NB4 (cell line): Measurements from ENCODE around the gene PRSS56.

Source experiments
- DNase-seq: peaks from one replicate; pipeline ENCODE4 v3.0.0; 2010; ENCODE audit warnings: low read depth
- H3K4me3 ChIP-seq: one replicate; pipeline ENCODE4 v1.5.1; 2011; ENCODE audit warnings: mild to moderate bottlenecking, low read depth, low read length, moderate library complexity
- MYC ChIP-seq: IDR thresholded peaks from 2 replicates; pipeline ENCODE4 v1.6.1; 2011; ENCODE audit warnings: low read depth, low read length
- POLR2A ChIP-seq: IDR thresholded peaks from 2 replicates; pipeline ENCODE4 v1.6.1; 2011; ENCODE audit warnings: mild to moderate bottlenecking; ENCODE audit not compliant: insufficient read length; ENCODE audit errors: extremely low read depth
- TF ChIP-seq, protein P1 (sequence below): IDR thresholded peaks from 2 replicates; pipeline ENCODE4 v1.6.1; 2011; ENCODE audit warnings: low read depth, low read length
- TF ChIP-seq, protein P2 (sequence below): IDR thresholded peaks from one replicate; pipeline ENCODE4 v1.5.1; 2012; ENCODE audit warnings: low read depth, low read length

PRSS56 gene

DNA sequence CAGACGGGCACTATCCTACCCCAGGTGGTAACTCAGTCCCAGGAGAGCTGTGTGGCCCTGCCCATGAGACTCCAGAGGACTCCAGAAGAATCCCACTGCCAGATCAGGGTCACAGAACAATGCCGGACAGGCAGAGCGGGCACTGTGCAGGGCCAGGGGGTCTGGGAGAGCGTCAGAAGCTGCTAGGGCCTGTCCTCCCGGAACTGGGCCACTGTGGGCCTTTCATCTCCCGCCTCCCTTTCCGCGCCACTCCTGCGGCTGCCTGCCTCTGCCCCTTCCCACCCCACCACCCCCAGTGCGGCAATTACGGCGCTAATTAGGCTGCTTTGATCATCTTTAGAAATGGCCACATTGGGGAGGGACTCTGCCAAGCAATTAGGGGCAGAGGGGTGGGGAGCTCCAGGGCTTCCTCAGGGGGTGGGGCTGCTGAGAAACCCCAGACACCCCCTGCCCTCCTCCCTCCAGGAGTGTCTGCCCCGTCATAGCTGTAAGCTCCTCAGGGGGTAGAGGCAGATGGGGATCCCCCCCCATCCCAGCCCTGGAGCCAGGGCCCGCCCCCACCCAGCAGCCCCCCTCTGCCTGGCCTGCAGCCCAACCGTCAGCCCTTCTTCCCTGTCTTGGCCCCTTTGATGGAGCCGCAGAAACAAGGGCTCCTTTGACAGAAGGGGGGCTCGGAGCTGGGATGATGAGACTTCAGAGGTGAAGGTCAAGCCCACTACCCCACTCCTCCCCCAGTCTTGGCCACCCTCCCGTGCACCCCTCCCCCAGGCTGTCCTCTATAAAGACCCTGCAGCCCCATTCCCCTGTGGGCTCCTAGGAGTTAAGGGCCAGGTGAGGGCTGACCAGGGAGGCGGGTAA, at the start of gene PRSS56:
TSS of gene PRSS56 (plus strand) at position 808 of the 858 bp plus-strand sequence. CDS start 211 bp downstream, outside the sequence.
- TF ChIP-seq MYC, result no peak
- TF ChIP-seq POLR2A, result no peak
- TF ChIP-seq, protein P1, sequence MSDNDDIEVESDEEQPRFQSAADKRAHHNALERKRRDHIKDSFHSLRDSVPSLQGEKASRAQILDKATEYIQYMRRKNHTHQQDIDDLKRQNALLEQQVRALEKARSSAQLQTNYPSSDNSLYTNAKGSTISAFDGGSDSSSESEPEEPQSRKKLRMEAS, result no peak
- TF ChIP-seq, protein P2, sequence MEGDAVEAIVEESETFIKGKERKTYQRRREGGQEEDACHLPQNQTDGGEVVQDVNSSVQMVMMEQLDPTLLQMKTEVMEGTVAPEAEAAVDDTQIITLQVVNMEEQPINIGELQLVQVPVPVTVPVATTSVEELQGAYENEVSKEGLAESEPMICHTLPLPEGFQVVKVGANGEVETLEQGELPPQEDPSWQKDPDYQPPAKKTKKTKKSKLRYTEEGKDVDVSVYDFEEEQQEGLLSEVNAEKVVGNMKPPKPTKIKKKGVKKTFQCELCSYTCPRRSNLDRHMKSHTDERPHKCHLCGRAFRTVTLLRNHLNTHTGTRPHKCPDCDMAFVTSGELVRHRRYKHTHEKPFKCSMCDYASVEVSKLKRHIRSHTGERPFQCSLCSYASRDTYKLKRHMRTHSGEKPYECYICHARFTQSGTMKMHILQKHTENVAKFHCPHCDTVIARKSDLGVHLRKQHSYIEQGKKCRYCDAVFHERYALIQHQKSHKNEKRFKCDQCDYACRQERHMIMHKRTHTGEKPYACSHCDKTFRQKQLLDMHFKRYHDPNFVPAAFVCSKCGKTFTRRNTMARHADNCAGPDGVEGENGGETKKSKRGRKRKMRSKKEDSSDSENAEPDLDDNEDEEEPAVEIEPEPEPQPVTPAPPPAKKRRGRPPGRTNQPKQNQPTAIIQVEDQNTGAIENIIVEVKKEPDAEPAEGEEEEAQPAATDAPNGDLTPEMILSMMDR, result no peak
- no peak within 1 kb of the TSS for H3K4me3 ChIP-seq
- no peak for DNase-seq

- DNase-seq, result no peak
Measured at GRCh38 chr2:232473467-232473890, 46.7 kb upstream of the PRSS56 start.

DNA sequence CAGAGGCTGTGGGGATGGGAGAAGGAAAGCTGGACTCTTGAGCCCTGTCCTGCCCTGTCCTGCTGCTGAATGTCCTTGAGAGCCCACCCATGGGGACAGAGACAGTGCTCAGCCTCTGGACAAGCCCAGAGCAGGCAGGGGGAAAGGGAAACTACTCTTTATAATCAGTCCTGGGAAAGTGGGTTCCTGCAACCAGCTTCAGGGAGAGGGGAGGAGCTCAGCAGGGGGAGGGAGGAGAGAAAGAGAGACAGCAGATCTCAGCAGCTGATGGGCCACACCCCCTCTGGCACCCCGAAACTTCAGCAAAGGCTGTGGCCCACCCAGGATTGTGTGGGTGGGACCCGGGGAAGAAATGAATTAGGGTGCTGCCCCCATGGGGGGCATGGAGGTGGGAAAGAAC, 44.1 kb upstream of the PRSS56 start:
- no peak overlapping the region for H3K4me3 ChIP-seq
- TF ChIP-seq POLR2A (no peak), MYC (no peak)
- TF ChIP-seq, protein P2, result no peak
- TF ChIP-seq, protein P1, result no peak
- DNase-seq, result no peak

More at GRCh38 chr2:232473467-232473890, 46.7 kb upstream of the PRSS56 start:
- no peak for TF ChIP-seq POLR2A
- TF ChIP-seq, protein P1, result no peak
- TF ChIP-seq MYC, result no peak
- TF ChIP-seq, protein P2, result no peak
- no peak overlapping the region for H3K4me3 ChIP-seq

- TF ChIP-seq POLR2A (no peak), MYC (no peak)
- TF ChIP-seq, protein P2, result no peak
- TF ChIP-seq, protein P1, result no peak
- H3K4me3 ChIP-seq, result no peak overlapping the region
- no peak for DNase-seq
Measured at GRCh38 chr2:232476791-232477190, 43.4 kb upstream of the PRSS56 start.

GRCh38 chr2:232477751-232478510, 42.3 kb upstream of the PRSS56 start:
- DNase-seq, result no peak
- H3K4me3 ChIP-seq, result no peak overlapping the region
- TF ChIP-seq, protein P2, result no peak
- TF ChIP-seq, protein P1, result no peak
- TF ChIP-seq POLR2A (no peak), MYC (no peak)
